Suprapubic skin (tissue), 3 donors: ENCODE data around the gene KLHL13.

ENCODE experiments used
- POLR2A ChIP-seq, 2 donors: fragments of 450-650 bp; IDR thresholded peaks; one replicate each; pipeline ENCODE4 v1.6.1; 2017; ENCODE audit warnings: antibody characterized with exemption in 2 of 2, mild to moderate bottlenecking in 2 of 2, moderate library complexity in 2 of 2
- TF ChIP-seq, protein P1 (sequence below), 2 donors: fragments of 200-600 bp in 1 of 2; fragments of 450-650 bp in 1 of 2; sonication (generic) in 1 of 2; IDR thresholded peaks; one replicate each; pipeline ENCODE4 v1.5.1; 2016 to 2019; ENCODE audit warnings: antibody characterized with exemption in 2 of 2, mild to moderate bottlenecking in 1 of 2, moderate library complexity in 1 of 2

DNA sequence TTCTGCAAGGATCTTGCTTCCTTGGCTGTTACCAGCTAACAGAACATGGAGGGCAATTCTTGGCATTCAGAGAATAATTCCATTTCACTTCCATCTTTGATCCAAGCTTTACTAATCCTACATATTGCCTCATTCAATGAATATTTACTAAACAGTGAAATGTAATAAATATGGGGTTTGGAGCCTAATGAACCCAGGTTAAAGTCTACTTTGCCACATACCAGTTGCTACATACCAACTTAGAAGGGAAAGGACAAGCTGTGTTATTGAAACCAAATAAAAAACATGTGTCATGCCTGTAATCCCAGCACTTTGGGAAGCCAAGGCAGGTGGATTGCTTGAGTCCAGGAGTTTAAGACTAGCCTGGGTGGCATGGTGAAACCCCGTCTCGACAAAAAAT is 265.6 kb downstream of the KLHL13 start:
- no peak for TF ChIP-seq POLR2A (IDR thresholded peaks at IDR 0.05)
- TF ChIP-seq, protein P1, sequence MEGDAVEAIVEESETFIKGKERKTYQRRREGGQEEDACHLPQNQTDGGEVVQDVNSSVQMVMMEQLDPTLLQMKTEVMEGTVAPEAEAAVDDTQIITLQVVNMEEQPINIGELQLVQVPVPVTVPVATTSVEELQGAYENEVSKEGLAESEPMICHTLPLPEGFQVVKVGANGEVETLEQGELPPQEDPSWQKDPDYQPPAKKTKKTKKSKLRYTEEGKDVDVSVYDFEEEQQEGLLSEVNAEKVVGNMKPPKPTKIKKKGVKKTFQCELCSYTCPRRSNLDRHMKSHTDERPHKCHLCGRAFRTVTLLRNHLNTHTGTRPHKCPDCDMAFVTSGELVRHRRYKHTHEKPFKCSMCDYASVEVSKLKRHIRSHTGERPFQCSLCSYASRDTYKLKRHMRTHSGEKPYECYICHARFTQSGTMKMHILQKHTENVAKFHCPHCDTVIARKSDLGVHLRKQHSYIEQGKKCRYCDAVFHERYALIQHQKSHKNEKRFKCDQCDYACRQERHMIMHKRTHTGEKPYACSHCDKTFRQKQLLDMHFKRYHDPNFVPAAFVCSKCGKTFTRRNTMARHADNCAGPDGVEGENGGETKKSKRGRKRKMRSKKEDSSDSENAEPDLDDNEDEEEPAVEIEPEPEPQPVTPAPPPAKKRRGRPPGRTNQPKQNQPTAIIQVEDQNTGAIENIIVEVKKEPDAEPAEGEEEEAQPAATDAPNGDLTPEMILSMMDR (IDR thresholded peaks at IDR 0.05): no peak
